Upper lobe of right lung (tissue), 1 donor: ENCODE data around the gene IL21R. TPM values are rescaled to one million over a fixed set of nuclear protein-coding genes. Genes with fewer than 3 reads are reported as not detected.
"Not testable (repeated sequence)": the region's sequence is repeated elsewhere in the genome, so short reads cannot be mapped to it uniquely, and the experiment has no call there.

Experiments used
- ATAC-seq: fragments of 200-7000 bp; cut with Tn5 transposase; one replicate; pipeline ENCODE4 v1.9.1; 2020; ENCODE audit warnings: mild to moderate bottlenecking, moderate library complexity
- DNase-seq: peaks from one replicate; pipeline ENCODE4 v3.0.0-alpha.2; 2020
- H3K27ac ChIP-seq: fragments of 200-600 bp; one replicate; pipeline ENCODE4 v1.8.0; 2022
- H3K27me3 ChIP-seq: fragments of 200-600 bp; one replicate; pipeline ENCODE4 v1.8.0; 2022; ENCODE audit warnings: mild to moderate bottlenecking
- H3K36me3 ChIP-seq: fragments of 200-600 bp; one replicate; pipeline ENCODE4 v1.8.0; 2022
- H3K4me1 ChIP-seq: fragments of 200-600 bp; one replicate; pipeline ENCODE4 v1.8.0; 2022
- H3K4me3 ChIP-seq: fragments of 200-600 bp; one replicate; pipeline ENCODE4 v1.8.0; 2022; ENCODE audit warnings: mild to moderate bottlenecking
- H3K9me3 ChIP-seq: fragments of 200-600 bp; one replicate; pipeline ENCODE4 v1.8.0; 2022
- intact Hi-C: fragments of 100-400 bp; cut with DNase I; formaldehyde crosslinking; loops from one replicate; pipeline ENCODE4 v1.11.0; 2022
- total RNA-seq: library from RNA; stranded (reverse); fragmentation: NEBNext Ultra II Directional; extraction: Animal tissue kit (Norgen Biotek cat#: 25700); gene quantifications from one replicate; pipeline ENCODE4 v1.2.1, GENCODE V29; 2021
- TF ChIP-seq, protein P1 (sequence below): fragments of 200-600 bp; IDR thresholded peaks from one replicate; pipeline ENCODE4 v1.8.0; 2022; ENCODE audit warnings: antibody characterized with exemption
- donor health status: DM: no; HTN: yes; CAD: no; lungs with severe emphysema.

Gene IL21R
- total RNA-seq, 1 donor from 2014 or later = 3.9 TPM

DNA sequence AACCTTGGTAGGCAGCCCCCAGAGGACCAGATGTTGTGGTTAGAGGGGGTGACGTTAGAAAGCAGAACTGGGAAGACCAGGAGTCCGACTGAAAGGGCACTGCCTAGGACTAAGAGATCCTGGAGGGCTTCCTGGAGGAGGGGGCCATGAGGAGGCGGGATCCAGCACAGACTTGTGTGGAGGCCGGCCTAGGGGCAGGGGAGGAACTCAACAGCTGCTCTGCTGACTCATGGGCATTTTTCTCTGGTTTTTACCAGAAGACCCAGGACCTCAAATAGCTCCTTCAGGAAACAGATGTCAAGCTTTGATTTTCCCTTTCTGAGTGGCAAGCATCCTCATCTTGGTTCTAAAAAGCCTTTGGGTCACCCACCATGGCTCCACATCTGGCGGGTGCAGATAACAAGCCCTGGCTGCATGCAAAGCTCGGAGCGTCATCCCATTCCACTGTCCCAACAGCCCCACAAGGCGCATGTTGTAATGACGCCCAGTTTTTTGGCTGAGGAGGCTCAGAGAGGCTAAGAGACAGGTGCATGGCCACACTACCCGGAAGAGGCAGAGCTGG is 29.0 kb downstream of the IL21R start:
- Histone ChIP-seq H3K4me1 (no peaks in the 10 kb centered on the region), H3K27ac (no peak overlapping the region), H3K27me3 (no peaks in the 10 kb centered on the region), H3K4me3 (no peak overlapping the region), H3K36me3 (no peaks in the 10 kb centered on the region), H3K9me3 (no peaks in the 10 kb centered on the region)
- TF ChIP-seq, protein P1, sequence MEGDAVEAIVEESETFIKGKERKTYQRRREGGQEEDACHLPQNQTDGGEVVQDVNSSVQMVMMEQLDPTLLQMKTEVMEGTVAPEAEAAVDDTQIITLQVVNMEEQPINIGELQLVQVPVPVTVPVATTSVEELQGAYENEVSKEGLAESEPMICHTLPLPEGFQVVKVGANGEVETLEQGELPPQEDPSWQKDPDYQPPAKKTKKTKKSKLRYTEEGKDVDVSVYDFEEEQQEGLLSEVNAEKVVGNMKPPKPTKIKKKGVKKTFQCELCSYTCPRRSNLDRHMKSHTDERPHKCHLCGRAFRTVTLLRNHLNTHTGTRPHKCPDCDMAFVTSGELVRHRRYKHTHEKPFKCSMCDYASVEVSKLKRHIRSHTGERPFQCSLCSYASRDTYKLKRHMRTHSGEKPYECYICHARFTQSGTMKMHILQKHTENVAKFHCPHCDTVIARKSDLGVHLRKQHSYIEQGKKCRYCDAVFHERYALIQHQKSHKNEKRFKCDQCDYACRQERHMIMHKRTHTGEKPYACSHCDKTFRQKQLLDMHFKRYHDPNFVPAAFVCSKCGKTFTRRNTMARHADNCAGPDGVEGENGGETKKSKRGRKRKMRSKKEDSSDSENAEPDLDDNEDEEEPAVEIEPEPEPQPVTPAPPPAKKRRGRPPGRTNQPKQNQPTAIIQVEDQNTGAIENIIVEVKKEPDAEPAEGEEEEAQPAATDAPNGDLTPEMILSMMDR = no peak
- DNase-seq (peak; percentile 23), ATAC-seq (no peak)
- intact Hi-C loops = no loop called here

- no peak overlapping the region for H3K4me3 ChIP-seq
- TF ChIP-seq, protein P1 = no peak
- no peaks in the 10 kb centered on the region for H3K27me3 ChIP-seq
- H3K36me3 ChIP-seq = no peaks in the 10 kb centered on the region
- peak; percentile 29 for DNase-seq
- H3K4me1 ChIP-seq = no peaks in the 10 kb centered on the region
- no peak overlapping the region for H3K27ac ChIP-seq
- intact Hi-C loops = no loop called here
- H3K9me3 ChIP-seq = no peaks in the 10 kb centered on the region
- no peak for ATAC-seq
Observed at GRCh38 chr16:27431773-27432532, 30.0 kb downstream of the IL21R start.

GRCh38 chr16:27432558-27432957 is 30.6 kb downstream of the IL21R start:
- TF ChIP-seq, protein P1 = no peak
- Histone ChIP-seq H3K27ac (no peak overlapping the region), H3K27me3 (no peaks in the 10 kb centered on the region), H3K4me3 (no peak overlapping the region), H3K36me3 (no peaks in the 10 kb centered on the region), H3K4me1 (no peaks in the 10 kb centered on the region), H3K9me3 (no peaks in the 10 kb centered on the region)
- intact Hi-C loops = no loop called here
- DNase-seq = no peak
- no peak for ATAC-seq

- intact Hi-C loops, H3K27me3 ChIP-seq, DNase-seq, H3K27ac ChIP-seq, H3K36me3 ChIP-seq, H3K4me3 ChIP-seq, ATAC-seq, H3K4me1 ChIP-seq, H3K9me3 ChIP-seq: not testable (repeated sequence)
Observed at GRCh38 chr16:27433191-27433590, 31.2 kb downstream of the IL21R start.

DNA sequence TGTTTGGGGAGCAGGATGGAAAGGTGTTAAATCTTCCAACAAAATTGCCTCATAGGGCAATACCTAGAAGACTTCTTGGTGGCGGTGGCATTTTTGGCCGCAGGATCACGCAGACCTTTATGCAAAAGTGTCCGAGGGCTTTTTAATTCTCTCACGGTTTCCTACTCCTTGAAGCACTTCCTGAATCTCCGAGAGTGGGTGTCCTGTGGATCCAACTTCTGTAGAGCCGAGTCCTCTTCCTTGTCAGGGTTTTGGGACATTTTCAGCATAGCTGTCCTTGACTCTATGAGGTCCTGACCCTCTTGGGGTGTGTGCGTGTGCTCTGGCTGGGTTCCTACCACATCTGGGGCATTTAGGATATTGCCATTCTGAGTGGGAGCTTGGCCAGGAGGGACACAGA is 31.7 kb downstream of the IL21R start:
- DNase-seq = no peak
- H3K4me3 ChIP-seq = no peak overlapping the region
- H3K27ac ChIP-seq = no peak overlapping the region
- H3K4me1 ChIP-seq = no peaks in the 10 kb centered on the region
- no peaks in the 10 kb centered on the region for H3K9me3 ChIP-seq
- no peaks in the 10 kb centered on the region for H3K27me3 ChIP-seq
- TF ChIP-seq, protein P1 = no peak
- no peaks in the 10 kb centered on the region for H3K36me3 ChIP-seq
- no peak for ATAC-seq
- intact Hi-C loops = no loop called here

DNA sequence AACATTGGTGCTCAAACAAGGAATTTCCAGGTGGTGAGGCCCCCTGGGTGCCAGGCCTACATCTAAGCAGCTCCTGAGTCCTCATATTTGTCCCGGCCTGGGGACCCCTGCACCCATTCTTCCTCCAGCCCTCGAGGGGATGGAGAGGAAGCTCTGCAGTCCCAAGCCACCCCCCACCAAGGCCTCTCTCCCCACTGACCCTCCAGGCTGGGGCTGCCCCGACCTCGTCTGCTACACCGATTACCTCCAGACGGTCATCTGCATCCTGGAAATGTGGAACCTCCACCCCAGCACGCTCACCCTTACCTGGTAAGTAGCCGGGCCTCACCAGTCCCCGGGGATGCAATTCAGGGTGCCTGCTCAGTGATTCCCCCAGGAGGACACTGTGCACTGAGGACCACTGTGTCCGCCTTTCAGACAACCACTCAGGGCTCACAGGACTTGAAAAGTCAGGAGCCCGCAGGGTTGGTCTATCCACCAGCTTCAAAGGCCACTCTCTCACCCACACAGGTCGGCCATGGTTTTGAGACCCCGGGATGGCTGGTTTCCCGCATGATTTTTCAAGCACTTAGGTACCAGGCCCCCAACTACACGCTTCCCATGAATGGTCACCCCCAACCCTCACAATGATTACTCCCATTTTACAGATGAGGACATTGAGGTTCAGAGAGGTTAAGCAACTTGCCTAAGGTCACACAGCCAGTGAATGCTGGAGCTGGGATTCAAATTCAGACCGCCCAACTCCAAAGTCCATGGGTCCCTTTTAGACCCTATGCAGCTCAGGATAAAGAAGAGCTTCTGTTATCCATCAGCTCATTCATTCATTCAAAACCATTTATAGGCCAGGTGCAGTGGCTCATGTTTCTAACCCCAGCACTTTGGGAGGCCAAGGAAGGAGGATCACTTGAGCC is 32.4 kb downstream of the IL21R start:
- no peaks in the 10 kb centered on the region for H3K36me3 ChIP-seq
- TF ChIP-seq, protein P1 = no peak
- H3K27me3 ChIP-seq = no peaks in the 10 kb centered on the region
- no peak overlapping the region for H3K27ac ChIP-seq
- H3K9me3 ChIP-seq = no peaks in the 10 kb centered on the region
- intact Hi-C loops = no loop called here
- no peak for ATAC-seq
- DNase-seq = peak; percentile 48
- no peak overlapping the region for H3K4me3 ChIP-seq
- H3K4me1 ChIP-seq = no peaks in the 10 kb centered on the region

DNA sequence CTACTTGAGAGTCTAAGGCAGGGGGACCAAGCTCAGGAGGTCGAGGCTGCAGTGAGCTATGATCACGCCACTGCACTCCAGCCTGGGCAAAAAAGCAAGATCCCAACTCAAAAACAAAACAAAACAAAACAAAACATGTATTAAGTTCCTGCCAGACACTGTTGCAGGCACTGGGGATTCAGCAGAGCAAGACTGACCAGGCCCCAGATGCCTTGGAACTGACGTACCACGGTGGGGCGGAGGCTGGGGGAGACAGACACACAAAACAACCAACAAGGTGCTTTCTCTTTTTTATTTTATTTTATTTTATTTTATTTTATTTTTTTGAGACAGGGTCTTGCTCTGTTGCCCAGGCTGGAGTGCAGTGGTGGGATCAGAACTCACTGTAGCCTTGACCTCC is 33.2 kb downstream of the IL21R start:
- H3K4me1 ChIP-seq, H3K4me3 ChIP-seq, H3K9me3 ChIP-seq, H3K36me3 ChIP-seq, intact Hi-C loops, H3K27me3 ChIP-seq, H3K27ac ChIP-seq, ATAC-seq: not testable (repeated sequence)
- DNase-seq = peak; percentile 21
